SK-N-SH (cell line): ENCODE results near the gene PTGDS.

Source experiments
- FOXJ3 ChIP-seq: sonication (generic); formaldehyde crosslinking; IDR thresholded peaks from 2 replicates; pipeline ENCODE4 v1.5.1; 2020; ENCODE audit warnings: mild to moderate bottlenecking, missing genetic modification reagents
- GABPA ChIP-seq: IDR thresholded peaks from 2 replicates; pipeline ENCODE4 v1.4.0; 2012; ENCODE audit warnings: low read depth, mild to moderate bottlenecking
- USF2 ChIP-seq: fragments of 150-350 bp; IDR thresholded peaks from 2 replicates; pipeline ENCODE4 v1.6.1; 2017; ENCODE audit warnings: antibody characterized with exemption, low read length, low read depth, borderline replicate concordance

GRCh38 chr9:136936645-136937170 is 40.6 kb upstream of the PTGDS start:
- TF ChIP-seq USF2 = no peak
- no peak for TF ChIP-seq FOXJ3 (CRISPR knock-in tag)
- no peak for TF ChIP-seq GABPA
